Measurements from ENCODE around the gene ALDH1B1. TPM values are rescaled to one million over a fixed set of nuclear protein-coding genes. Genes with fewer than 3 reads are reported as not detected.
A peak's percentile ranks its signal among the peaks of the same experiment; 100 is the strongest.

The ALDH1B1 gene
- total RNA-seq, 4 donors from 2014 or later, result 2.2 to 4.3 (median 3.4) TPM

GRCh38 chr9:38422555-38423260 lies 30.2 kb downstream of the ALDH1B1 start:
- H3K27me3 ChIP-seq, result peaks cover 60% of the 10 kb centered on the region
- no peak for DNase-seq (ENCODE audit: low spot score in 2 of 2)
- TF ChIP-seq POLR2A (IDR thresholded peaks at IDR 0.05), result no peak
- TF ChIP-seq EP300 (IDR thresholded peaks at IDR 0.05), result no peak
- no peak for TF ChIP-seq POLR2AphosphoS5 (IDR thresholded peaks at IDR 0.05)
- H3K4me3 ChIP-seq, result no peak overlapping the region
- no peaks in the 10 kb centered on the region for H3K36me3 ChIP-seq
- H3K4me1 ChIP-seq, result peaks cover 12% of the 10 kb centered on the region
- no peak overlapping the region for H3K27ac ChIP-seq
- WGBS, result 78% methylated on average over 7 of the region's 7 CpGs
- no peaks in the 10 kb centered on the region for H3K9me3 ChIP-seq

- Histone ChIP-seq H3K27me3 (peaks cover 60% of the 10 kb centered on the region), H3K4me1 (peaks cover 12% of the 10 kb centered on the region), H3K4me3 (peak overlapping the region; percentile 51), H3K27ac (no peak overlapping the region), H3K9me3 (no peaks in the 10 kb centered on the region), H3K36me3 (no peaks in the 10 kb centered on the region)
- WGBS, result 34% methylated on average over 13 of the region's 15 CpGs
- TF ChIP-seq EP300 (IDR thresholded peaks at IDR 0.05) (no peak), POLR2A (IDR thresholded peaks at IDR 0.05) (no peak), POLR2AphosphoS5 (IDR thresholded peaks at IDR 0.05) (no peak), CTCF (IDR thresholded peaks at IDR 0.05) (no peak)
- DNase-seq (ENCODE audit: low spot score in 2 of 2), result peak in 1 of 2 donors; percentile 57
These were observed 30.9 kb downstream of the ALDH1B1 start for GRCh38 chr9:38423273-38423972.

- no peak for TF ChIP-seq CTCF (IDR thresholded peaks at IDR 0.05)
- no peak for TF ChIP-seq POLR2A (IDR thresholded peaks at IDR 0.05)
- no peak for TF ChIP-seq POLR2AphosphoS5 (IDR thresholded peaks at IDR 0.05)
- TF ChIP-seq EP300 (IDR thresholded peaks at IDR 0.05), result no peak
- Histone ChIP-seq H3K4me3 (peak within 1 kb of the TSS; percentile 51), H3K27me3 (peaks cover 60% of the 10 kb centered on the region), H3K9me3 (no peaks in the 10 kb centered on the region), H3K36me3 (no peaks in the 10 kb centered on the region), H3K27ac (no peak within 1 kb of the TSS), H3K4me1 (peaks cover 12% of the 10 kb centered on the region)
- WGBS, result 2% methylated on average over 50 of the region's 115 CpGs
- peak in 1 of 2 donors; percentile 44 for DNase-seq (ENCODE audit: low spot score in 2 of 2)
These were observed 31.7 kb downstream of the ALDH1B1 start, which contains the start of gene IGFBPL1 for GRCh38 chr9:38423973-38424843. TSS of gene IGFBPL1 (minus strand) at chr9:38424454. CDS start at chr9:38424424, 30 bp downstream.

- Histone ChIP-seq H3K27me3 (peaks cover 58% of the 10 kb centered on the region), H3K9me3 (no peaks in the 10 kb centered on the region), H3K27ac (no peak overlapping the region), H3K4me3 (no peak overlapping the region), H3K4me1 (peaks cover 12% of the 10 kb centered on the region), H3K36me3 (no peaks in the 10 kb centered on the region)
- DNase-seq (ENCODE audit: low spot score in 2 of 2), result no peak
- TF ChIP-seq POLR2AphosphoS5 (IDR thresholded peaks at IDR 0.05), result no peak
- no peak for TF ChIP-seq EP300 (IDR thresholded peaks at IDR 0.05)
- no peak for TF ChIP-seq CTCF (IDR thresholded peaks at IDR 0.05)
- no peak for TF ChIP-seq POLR2A (IDR thresholded peaks at IDR 0.05)
- WGBS, result 77% methylated on average over 4 of the region's 4 CpGs
These were observed 32.4 kb downstream of the ALDH1B1 start for GRCh38 chr9:38424918-38425317.

- no peak for DNase-seq (ENCODE audit: low spot score in 2 of 2)
- H3K36me3 ChIP-seq, result no peaks in the 10 kb centered on the region
- no peaks in the 10 kb centered on the region for H3K9me3 ChIP-seq
- H3K27ac ChIP-seq, result no peak overlapping the region
- peaks cover 35% of the 10 kb centered on the region for H3K27me3 ChIP-seq
- no peak for TF ChIP-seq POLR2A (IDR thresholded peaks at IDR 0.05)
- no peak for TF ChIP-seq POLR2AphosphoS5 (IDR thresholded peaks at IDR 0.05)
- no peak for TF ChIP-seq EP300 (IDR thresholded peaks at IDR 0.05)
- no peak for TF ChIP-seq CTCF (IDR thresholded peaks at IDR 0.05)
- H3K4me1 ChIP-seq, result peaks cover 12% of the 10 kb centered on the region
- H3K4me3 ChIP-seq, result no peak overlapping the region
- 95% methylated on average over 1 of the region's 1 CpG for WGBS
These were observed 35.6 kb downstream of the ALDH1B1 start for GRCh38 chr9:38428062-38428461.

Measured in suprapubic skin (tissue), 4 donors.